C1 segment of cervical spinal cord (tissue), 14 donors: ENCODE data around the gene LRIT2.

Source experiments
- DNase-seq, 14 donors: peaks; one replicate each; lab custom pipeline; 2025; lab: John Stamatoyannopoulos, UW

Gene LRIT2, protein sequence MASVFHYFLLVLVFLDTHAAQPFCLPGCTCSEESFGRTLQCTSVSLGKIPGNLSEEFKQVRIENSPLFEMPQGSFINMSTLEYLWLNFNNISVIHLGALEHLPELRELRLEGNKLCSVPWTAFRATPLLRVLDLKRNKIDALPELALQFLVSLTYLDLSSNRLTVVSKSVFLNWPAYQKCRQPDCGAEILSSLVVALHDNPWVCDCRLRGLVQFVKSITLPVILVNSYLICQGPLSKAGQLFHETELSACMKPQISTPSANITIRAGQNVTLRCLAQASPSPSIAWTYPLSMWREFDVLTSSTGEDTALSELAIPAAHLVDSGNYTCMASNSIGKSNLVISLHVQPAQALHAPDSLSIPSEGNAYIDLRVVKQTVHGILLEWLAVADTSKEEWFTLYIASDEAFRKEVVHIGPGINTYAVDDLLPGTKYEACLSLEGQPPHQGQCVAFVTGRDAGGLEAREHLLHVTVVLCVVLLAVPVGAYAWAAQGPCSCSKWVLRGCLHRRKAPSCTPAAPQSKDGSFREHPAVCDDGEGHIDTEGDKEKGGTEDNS

DNA sequence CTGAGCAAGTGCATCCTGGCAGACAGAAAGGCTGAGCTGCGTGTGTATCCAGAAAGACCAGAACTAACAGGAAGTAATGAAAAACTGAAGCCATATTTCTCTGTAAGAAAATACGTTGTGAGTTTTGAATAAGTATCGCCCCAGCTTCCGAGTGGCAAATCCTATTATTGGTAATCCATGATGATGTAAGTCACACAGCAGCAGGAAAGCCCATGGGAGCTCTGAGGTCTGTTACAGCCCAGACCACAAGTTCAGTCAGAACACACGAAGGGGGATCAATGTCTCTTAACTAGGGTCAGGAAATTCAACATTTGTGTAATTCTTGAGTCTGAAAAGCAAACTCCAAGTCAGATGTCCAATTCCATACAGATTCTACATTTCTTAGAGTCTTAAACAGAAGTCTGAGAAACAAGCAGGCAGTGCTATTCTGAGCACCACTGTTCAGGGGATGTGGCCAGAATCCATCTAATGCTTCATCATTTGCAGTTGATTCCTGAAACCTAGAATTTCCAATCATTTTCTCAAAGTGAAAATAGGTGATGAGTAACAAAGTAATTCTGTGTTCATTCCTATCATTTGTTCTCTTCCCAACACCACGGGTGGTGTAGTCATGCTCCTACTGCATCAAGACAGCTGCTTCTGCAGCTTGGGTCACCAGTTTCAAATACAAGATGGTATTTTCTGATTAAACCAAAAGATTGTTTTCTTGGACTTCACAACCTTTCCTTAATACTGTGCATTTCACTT is at the start of gene LRIT2:
LRIT2 (minus strand) TSS at position 118 of the 747 bp plus-strand sequence; CDS start at position 94, 24 bp downstream.
- DNase-seq = no peak

DNA sequence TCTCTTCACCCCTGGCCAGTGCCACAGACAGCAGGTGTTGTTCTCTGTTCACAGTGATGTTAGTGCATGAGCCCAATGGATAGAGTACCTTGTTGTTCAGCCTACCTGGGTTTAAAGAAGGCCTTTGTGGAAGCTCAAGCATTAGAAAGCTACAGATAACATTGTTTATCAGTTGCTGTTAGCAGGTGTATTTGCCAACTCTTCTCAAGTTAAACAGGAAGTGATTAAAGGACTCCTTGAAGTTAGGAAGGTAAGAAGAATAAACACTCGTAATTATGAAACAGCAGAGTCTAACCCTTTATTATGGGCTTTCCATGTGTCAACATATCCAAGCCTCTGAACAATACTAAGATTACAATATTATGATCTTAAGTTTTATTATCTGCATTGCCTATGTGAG is 45.4 kb upstream of the LRIT2 start:
- DNase-seq = no peak

DNA sequence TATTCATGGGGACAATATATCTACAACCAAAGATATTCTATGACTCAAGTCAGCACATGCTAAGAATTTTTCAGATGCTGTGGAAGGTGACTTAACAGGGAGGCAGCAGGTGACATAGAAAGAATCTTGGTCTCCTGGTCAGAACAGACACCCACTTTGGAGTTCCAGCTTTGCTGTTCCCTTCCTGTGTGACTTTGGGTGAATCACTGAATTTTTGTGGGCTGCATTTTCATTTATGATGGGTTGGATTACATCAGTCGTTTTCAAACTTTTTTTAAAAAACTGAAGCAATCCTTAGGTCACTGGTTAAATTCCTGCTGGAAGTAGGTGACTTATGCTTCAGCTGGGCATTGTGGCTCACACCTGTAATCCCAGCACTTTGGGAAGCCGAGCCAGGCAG is 44.4 kb upstream of the LRIT2 start:
- no peak for DNase-seq

GRCh38 chr10:84269162-84269561 is 43.8 kb upstream of the LRIT2 start:
- no peak for DNase-seq

GRCh38 chr10:84267503-84268126 is 42.3 kb upstream of the LRIT2 start:
- peak in 3 of 14 donors; percentile 3 to 31 (median 10) for DNase-seq

DNA sequence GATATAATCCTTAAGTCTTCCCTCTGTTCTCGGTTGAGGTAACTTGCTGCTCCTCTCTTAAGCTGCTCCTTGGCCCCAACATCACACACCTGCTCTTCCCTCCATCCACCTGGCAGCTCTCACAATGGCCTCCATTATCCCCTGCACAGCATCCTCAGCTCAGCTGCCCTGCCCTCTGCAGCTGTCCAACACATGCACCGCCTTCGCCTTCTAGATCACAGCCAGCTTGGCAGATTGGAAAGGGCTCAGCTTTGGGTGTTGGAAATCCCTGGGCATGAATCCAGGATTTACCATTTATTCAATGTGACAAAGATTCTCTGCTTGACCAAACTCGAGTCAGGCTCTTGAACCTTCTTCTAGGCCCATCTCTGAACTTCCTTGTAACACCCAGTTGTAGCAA is 40.1 kb upstream of the LRIT2 start:
- peak in 2 of 14 donors; percentile 5 to 12 for DNase-seq

DNA sequence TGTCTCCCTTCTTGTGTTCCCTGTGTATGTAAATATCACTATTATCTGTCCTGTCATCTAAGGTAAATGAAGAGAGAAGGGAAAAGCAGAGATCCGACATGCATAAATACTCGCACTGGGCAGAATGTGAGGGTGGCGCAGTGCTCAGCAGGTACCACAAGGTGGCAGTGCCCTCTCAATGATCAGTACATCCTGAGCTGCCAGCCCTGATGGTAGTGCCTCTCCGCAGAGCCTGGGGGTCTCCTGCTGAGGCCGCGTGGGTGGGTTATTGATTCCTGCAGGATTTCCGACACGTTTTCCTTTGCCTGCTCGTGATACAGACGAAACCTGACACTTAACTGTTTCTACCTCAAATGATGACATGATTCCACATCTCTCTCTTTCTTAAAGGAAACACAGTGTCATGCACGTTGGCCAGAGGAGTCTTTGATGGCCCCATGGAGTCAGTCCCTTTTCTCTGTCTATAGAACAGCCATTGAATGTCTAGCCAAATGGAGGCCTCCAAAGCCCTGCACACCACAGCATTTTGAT is 39.3 kb upstream of the LRIT2 start:
- DNase-seq = peak in 12 of 14 donors; percentile 21 to 67 (median 41)

GRCh38 chr10:84263716-84264115 is 38.4 kb upstream of the LRIT2 start:
- DNase-seq = no peak

DNA sequence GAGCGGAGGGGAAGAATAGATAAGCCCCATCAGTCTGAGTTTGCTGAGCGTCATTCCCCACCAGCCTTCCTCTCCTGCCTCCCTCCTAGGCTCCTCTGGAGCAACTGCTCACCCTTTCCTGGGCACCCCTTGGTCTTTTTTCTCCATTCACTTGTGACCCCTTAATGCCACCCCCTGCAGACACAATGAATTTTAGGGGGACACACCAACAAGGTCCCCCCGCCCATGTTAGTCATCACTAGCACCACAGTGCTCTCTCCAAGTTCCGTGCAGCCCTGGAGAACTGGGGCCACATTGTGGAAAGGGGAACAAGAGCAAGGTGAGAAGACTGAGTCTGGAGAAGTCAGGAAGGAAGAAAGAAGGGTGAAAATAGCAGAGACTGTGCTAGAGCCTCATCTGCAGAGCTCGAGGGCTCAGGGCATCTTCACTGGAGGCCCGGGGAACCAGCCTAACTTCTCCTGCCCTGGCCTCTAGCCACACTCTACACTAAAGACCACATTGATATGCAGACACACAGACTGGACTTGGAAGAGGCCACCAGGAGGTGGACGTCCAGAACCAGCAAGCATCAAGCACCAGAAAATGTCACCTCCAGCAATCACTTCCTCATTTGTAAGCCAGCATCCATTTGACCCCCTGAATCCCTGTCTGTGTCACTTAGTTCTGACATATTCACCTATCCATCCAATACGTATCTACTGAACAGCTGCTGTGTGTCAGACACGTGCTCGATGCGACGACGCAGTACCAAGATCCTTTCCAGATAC is 37.0 kb upstream of the LRIT2 start:
- DNase-seq = no peak

GRCh38 chr10:84261236-84261915 is 36.0 kb upstream of the LRIT2 start:
- DNase-seq = peak in 2 of 14 donors; percentile 7 to 11

- no peak for DNase-seq
Observed at GRCh38 chr10:84258034-84258695, 32.8 kb upstream of the LRIT2 start.

- DNase-seq = peak in 1 of 14 donors; percentile 19
Observed at GRCh38 chr10:84257343-84258020, 32.1 kb upstream of the LRIT2 start.

GRCh38 chr10:84256510-84257342 is 31.4 kb upstream of the LRIT2 start:
- peak in 8 of 14 donors; percentile 15 to 63 (median 28) for DNase-seq

GRCh38 chr10:84254552-84255478 is 29.5 kb upstream of the LRIT2 start:
- DNase-seq = no peak

- DNase-seq = no peak
Observed at GRCh38 chr10:84248794-84249193, 23.4 kb upstream of the LRIT2 start.

DNA sequence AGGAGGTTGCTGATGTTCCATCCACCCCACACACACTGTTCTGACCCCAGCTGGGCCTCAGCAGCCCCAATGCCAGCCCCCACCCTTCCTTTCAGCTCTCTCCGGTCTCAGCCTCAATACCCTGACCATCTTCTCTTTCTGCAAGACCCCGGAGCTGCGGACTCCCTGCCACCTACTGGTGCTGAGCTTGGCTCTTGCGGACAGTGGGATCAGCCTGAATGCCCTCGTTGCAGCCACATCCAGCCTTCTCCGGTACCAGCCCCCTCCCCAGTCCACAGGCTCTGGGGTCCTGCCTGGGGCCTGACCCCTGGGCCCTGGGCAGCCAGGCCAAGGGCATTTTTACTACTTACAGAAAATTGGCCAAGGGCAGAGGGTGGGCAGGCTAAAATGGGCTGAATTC is 22.2 kb upstream of the LRIT2 start:
- DNase-seq = no peak

- DNase-seq = peak in 13 of 14 donors; percentile 69 to 96 (median 87)
Observed at GRCh38 chr10:84244651-84245270, 19.4 kb upstream of the LRIT2 start, which contains the start of gene RGR. Gene RGR (plus strand): TSS chr10:84245053. CDS start chr10:84245091, 38 bp downstream.
